Measurements from ENCODE around the gene KRT85.
A peak's percentile ranks its signal among the peaks of the same experiment; 100 is the strongest.
"Not testable (repeated sequence)": the region's sequence is repeated elsewhere in the genome, so short reads cannot be mapped to it uniquely, and the experiment has no call there.

KRT85 gene

GRCh38 chr12:52349196-52349595 lies 18.1 kb downstream of the KRT85 start:
- no peak for DNase-seq (ENCODE audit: low spot score)

GRCh38 chr12:52347551-52348510 lies 19.4 kb downstream of the KRT85 start:
- no peak for DNase-seq (ENCODE audit: low spot score)

GRCh38 chr12:52347016-52347415 lies 20.3 kb downstream of the KRT85 start:
- no peak for DNase-seq (ENCODE audit: low spot score)

- no peak for DNase-seq (ENCODE audit: low spot score)
Measured at GRCh38 chr12:52346593-52346992, 20.7 kb downstream of the KRT85 start.

GRCh38 chr12:52345041-52345440 lies 22.2 kb downstream of the KRT85 start:
- not testable (repeated sequence) for DNase-seq (ENCODE audit: low spot score)

GRCh38 chr12:52344111-52344510 lies 23.2 kb downstream of the KRT85 start:
- no peak for DNase-seq (ENCODE audit: low spot score)

GRCh38 chr12:52343550-52343949 lies 23.7 kb downstream of the KRT85 start:
- DNase-seq (ENCODE audit: low spot score), result no peak

- no peak for DNase-seq (ENCODE audit: low spot score)
Measured at GRCh38 chr12:52342781-52343490, 24.3 kb downstream of the KRT85 start.

- no peak for DNase-seq (ENCODE audit: low spot score)
Measured at GRCh38 chr12:52341066-52341580, 26.2 kb downstream of the KRT85 start.

GRCh38 chr12:52338241-52338960 lies 28.9 kb downstream of the KRT85 start:
- no peak for DNase-seq (ENCODE audit: low spot score)

GRCh38 chr12:52337054-52337453 lies 30.2 kb downstream of the KRT85 start:
- DNase-seq (ENCODE audit: low spot score), result no peak

- no peak for DNase-seq (ENCODE audit: low spot score)
Measured at GRCh38 chr12:52336641-52337040, 30.6 kb downstream of the KRT85 start.

- DNase-seq (ENCODE audit: low spot score), result no peak
Measured at GRCh38 chr12:52335598-52336262, 31.6 kb downstream of the KRT85 start.

GRCh38 chr12:52334185-52334584 lies 33.1 kb downstream of the KRT85 start:
- no peak for DNase-seq (ENCODE audit: low spot score)

- DNase-seq (ENCODE audit: low spot score), result no peak
Measured at GRCh38 chr12:52333321-52333720, 34.0 kb downstream of the KRT85 start.

- DNase-seq (ENCODE audit: low spot score), result no peak
Measured at GRCh38 chr12:52332381-52332780, 34.9 kb downstream of the KRT85 start.

GRCh38 chr12:52331833-52332232 lies 35.4 kb downstream of the KRT85 start:
- DNase-seq (ENCODE audit: low spot score), result no peak

GRCh38 chr12:52331039-52331438 lies 36.2 kb downstream of the KRT85 start:
- DNase-seq (ENCODE audit: low spot score), result no peak

GRCh38 chr12:52327830-52328500 lies 39.3 kb downstream of the KRT85 start:
- no peak for DNase-seq (ENCODE audit: low spot score)

GRCh38 chr12:52327052-52327829 lies 40.0 kb downstream of the KRT85 start:
- DNase-seq (ENCODE audit: low spot score), result peak; percentile 97

- no peak for DNase-seq (ENCODE audit: low spot score)
Measured at GRCh38 chr12:52324153-52324444, 43.2 kb downstream of the KRT85 start.
